NCI-H524 treated with DMSO at 0.1 percent for 48 hours (cell line): ENCODE results near the gene AIF1.

ENCODE experiments used
- DNase-seq: peaks from one replicate; lab custom pipeline; 2025; lab: John Stamatoyannopoulos, UW

AIF1 gene

GRCh38 chr6:31620586-31621319 is 5.7 kb downstream of the AIF1 start, which contains the start of gene PRRC2A:
Gene PRRC2A, plus strand, starts transcription at chr6:31620715. Its CDS starts 2,075 bp downstream, at chr6:31622790.
- DNase-seq, result no peak

GRCh38 chr6:31621320-31621939 is 6.4 kb downstream of the AIF1 start:
- no peak for DNase-seq

GRCh38 chr6:31621991-31622390 is 7.0 kb downstream of the AIF1 start:
- DNase-seq, result no peak

- DNase-seq, result no peak
Measured at GRCh38 chr6:31622684-31623091, 7.7 kb downstream of the AIF1 start.

GRCh38 chr6:31624070-31624469 is 9.0 kb downstream of the AIF1 start:
- DNase-seq, result no peak

- DNase-seq, result no peak
Measured at GRCh38 chr6:31626952-31627351, 11.9 kb downstream of the AIF1 start.

GRCh38 chr6:31627690-31628287 is 12.8 kb downstream of the AIF1 start:
- no peak for DNase-seq

- DNase-seq, result no peak
Measured at GRCh38 chr6:31629014-31629413, 14.0 kb downstream of the AIF1 start.

- no peak for DNase-seq
Measured at GRCh38 chr6:31630177-31630934, 15.3 kb downstream of the AIF1 start.

GRCh38 chr6:31631209-31631608 is 16.2 kb downstream of the AIF1 start:
- no peak for DNase-seq

GRCh38 chr6:31631681-31632278 is 16.7 kb downstream of the AIF1 start:
- no peak for DNase-seq

GRCh38 chr6:31632279-31632946 is 17.4 kb downstream of the AIF1 start:
- DNase-seq, result no peak

GRCh38 chr6:31633447-31633846 is 18.4 kb downstream of the AIF1 start:
- no peak for DNase-seq

GRCh38 chr6:31634131-31634530 is 19.1 kb downstream of the AIF1 start:
- DNase-seq, result no peak

- DNase-seq, result no peak
Measured at GRCh38 chr6:31634969-31635575, 20.0 kb downstream of the AIF1 start.

- no peak for DNase-seq
Measured at GRCh38 chr6:31636698-31637596, 21.9 kb downstream of the AIF1 start.

- no peak for DNase-seq
Measured at GRCh38 chr6:31639043-31639442, 24.0 kb downstream of the AIF1 start.

GRCh38 chr6:31639449-31639861 is 24.4 kb downstream of the AIF1 start:
- no peak for DNase-seq

- no peak for DNase-seq
Measured at GRCh38 chr6:31640612-31641011, 25.6 kb downstream of the AIF1 start.

GRCh38 chr6:31641370-31641769 is 26.3 kb downstream of the AIF1 start:
- no peak for DNase-seq
